Glomerular visceral epithelial cell (primary cell): ENCODE measurements around the gene GLB1L2.

Experiments used
- DNase-seq: peaks from one replicate; pipeline ENCODE4 v3.0.0-alpha.2; 2016; ENCODE audit errors: extremely low spot score

GLB1L2 gene

DNA sequence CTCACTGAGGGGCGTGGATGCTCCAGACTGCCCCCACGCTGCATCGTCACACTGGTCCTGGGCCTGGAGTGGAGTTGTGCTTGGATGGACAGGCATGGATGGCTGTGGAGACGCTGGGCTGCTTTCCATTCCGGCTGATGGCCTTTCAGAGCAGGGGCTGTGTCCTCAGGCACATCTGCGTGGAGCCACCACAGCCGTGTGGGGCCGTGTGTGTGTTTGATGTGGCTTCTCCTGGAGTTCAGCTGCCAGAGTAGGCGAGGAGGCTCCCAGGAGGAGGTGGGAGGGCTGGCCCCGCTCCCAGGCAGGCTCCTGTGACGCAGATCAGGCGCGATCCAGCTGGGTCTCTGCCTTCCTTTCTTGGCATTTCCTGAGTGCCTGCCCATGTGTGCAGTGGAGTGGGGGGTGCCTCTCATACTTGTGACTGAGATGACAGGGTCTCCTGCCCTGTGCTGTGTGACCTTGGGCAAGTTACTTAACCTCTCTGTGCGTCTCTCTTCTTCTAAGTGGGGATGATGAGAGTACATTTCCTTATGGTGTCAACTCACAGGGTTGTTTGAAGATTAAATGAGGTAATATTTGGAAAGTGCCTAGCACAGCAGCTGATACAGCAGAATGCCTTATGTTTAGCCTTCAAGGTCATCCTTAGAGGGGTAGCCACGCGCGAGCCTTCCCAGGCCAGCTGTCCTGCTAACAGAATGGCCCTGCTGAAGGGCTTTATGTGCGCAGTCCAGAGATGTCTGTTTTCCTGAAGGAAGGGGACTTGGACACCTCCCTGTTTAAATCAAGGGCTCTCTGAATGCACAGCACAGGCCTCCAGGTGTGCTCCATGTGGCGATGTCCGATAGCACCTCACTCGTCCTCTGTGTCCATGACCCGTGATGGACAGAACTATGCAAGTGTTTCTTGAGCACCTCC lies 33.5 kb downstream of the GLB1L2 start:
- DNase-seq: no peak

DNA sequence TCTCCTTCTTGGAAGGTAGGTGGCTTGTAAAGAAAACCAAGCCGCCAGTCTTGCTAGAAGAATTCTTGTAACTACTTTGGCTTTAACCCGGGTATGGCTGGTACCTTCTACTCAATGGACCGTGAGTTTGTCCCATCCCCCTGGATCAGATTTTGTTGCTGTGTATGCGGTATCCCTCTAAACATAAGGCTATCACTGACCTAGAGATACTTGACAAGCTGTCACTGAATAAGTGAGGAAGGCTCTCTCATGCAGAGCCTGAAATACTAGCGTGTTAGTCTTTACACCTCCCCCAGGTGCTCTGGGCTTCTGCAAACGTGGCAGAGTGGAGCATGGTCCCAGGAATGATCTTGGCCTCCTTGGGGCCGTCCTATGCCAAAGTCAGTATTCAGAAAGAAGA lies 34.5 kb downstream of the GLB1L2 start:
- no peak for DNase-seq

DNA sequence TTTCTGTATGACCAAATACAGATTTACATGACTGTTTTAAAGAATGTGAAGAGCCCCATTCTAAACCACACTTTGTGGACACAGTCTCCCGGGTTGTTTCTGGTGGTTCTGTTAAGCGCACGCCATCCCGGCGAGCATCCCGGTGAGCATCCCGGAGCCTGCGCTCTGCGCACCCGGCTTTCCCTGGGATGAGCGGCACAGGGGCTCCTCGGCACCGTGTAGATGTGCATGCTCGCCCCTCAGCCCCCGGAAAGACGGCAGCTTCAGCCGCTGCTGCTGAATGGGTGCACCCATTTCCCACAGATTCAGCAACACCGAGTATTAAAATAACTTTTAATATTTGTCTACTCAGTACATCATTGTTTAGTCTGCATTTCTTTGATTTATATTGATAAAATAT lies 36.0 kb downstream of the GLB1L2 start:
- DNase-seq: no peak

DNA sequence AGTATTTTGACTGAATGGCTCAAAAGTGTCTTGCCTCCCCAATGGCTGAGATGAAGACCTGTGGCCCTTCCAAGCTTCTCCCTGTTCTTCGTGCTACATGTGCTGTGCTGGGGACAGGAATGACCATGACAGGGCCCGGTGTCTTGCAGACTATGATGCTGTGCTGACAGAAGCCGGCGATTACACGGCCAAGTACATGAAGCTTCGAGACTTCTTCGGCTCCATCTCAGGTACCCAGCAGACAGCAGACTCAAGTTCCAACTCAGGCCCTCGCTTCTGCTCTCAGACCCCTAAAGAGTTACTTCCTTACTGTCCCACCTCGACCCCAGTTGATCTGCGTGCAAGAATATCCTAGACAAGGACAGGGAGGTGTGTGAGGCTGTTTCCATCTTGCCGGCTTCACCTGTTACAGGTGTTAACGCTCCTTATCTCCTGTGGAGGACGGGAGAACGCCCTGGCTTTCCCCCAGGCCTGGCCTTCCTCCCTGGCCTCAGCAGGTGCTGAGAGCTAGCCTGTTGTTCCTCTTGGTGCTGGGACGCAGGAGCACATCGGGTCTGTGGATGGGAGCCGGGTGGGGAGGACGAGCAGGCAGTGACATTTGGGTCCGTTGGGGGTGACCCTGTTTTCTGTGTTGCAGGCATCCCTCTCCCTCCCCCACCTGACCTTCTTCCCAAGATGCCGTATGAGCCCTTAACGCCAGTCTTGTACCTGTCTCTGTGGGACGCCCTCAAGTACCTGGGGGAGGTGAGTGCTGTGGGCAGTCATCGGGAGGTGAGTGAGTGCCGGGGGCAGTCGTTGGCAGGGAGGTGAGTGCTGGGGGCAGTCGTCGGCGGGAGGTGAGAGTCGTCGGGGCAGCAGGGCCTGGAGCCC lies 38.1 kb downstream of the GLB1L2 start:
- no peak for DNase-seq

DNA sequence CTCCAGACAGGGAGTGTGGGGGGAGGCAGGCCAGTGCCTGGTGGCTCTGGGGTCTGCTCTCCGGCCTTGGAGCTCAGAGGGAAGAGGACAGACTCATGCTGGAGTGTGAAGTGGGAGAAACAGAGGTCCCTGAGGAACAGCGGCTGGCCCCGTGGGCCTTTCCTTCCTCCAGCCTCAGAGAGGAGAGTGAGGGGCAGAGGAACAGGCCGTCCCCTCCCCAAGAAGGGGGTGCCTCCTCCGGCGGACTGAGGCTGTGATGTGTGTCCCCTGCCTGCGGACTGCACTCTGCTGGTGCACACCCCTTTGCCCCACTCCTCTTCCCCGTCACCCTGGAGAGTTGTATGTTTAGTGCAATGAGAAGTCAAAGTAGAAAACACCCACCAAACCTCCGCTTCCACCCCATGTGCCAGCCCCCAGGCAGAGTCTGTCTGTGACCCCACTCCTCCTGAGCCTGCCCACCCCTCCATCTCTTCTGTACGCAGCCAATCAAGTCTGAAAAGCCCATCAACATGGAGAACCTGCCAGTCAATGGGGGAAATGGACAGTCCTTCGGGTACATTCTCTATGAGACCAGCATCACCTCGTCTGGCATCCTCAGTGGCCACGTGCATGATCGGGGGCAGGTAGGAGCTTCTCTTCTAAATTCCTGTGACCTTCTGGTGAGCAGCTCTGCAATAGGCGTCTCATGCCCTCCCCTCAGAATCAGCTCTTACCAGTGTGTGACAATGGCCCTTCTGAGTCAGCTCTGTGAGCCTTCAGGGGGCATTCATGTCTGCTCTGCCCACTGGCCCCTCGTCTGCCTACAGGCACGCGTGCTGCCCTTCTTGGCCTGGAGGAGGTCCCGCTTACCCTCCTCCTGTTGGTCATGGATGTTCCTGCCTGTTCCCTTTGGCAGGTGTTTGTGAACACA lies 39.0 kb downstream of the GLB1L2 start:
- no peak for DNase-seq

DNA sequence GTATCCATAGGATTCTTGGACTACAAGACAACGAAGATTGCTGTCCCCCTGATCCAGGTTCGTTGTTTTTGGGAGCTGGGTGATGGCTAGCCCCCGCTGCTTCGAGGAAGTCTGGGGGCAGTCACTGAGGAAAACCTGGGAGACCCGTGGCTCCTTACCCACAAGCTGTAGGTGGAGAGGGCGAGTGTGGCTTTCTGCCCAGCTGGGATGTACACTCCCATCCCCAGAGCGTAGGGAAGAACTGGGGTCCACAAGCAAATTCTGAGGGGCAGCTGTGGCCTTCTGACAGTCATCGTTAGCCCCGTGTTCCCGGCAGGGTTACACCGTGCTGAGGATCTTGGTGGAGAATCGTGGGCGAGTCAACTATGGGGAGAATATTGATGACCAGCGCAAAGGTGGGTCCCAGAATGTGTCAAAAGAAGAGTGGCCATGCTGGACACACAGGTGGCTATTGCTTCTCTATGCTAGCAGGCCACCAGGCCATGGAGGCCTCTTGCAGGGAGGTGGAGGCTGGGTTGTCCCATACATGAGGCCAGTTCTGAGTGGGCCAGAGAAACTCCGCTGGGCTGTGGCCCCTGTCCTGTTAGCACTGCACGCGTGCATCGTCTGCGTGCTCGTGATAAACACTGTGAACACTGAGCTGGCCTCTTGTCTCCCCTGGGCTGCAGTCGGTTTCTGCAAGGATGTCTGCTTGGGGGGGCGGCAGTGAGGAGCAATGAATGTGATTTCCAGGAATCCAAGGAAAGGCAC lies 39.8 kb downstream of the GLB1L2 start:
- no peak for DNase-seq

DNA sequence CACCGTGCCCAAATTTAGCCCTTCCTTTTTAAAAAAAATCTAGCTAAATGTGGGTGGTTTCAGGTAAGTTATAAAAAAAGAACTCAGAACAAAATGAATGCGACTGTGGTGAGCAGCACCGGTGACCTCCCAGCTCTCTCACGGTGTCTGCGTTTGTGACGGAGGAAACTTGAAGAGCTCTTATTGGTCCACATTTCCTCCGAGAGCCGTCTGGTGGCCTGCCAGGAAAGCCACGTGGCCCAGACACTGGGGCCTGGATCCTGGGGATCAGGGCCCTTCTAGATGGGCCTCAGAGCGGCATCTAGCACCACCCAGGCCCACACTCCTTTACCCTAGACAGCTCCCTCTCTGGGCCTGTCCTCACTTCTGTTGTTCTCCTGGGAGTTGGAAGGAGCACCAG lies 40.7 kb downstream of the GLB1L2 start:
- DNase-seq: no peak

DNA sequence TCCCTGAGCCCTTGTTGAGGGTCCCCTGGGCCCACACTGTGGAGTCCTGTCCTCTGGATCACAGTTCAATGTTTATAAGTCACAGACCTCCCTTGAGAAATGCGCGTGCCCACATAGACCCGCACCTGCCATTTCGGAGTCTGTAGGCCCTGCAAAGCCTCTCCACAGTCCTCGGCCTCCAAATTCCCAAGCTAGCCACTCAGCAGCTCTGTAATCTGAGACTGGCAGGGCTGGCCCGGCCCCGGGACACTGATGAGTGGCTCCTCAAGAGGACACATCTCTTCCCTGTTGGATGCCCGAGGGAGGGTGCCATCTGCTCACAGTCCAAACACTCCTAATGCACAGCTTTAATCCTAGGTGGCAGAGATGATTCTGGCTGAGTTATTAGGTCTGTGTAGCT lies 41.2 kb downstream of the GLB1L2 start:
- no peak for DNase-seq

DNA sequence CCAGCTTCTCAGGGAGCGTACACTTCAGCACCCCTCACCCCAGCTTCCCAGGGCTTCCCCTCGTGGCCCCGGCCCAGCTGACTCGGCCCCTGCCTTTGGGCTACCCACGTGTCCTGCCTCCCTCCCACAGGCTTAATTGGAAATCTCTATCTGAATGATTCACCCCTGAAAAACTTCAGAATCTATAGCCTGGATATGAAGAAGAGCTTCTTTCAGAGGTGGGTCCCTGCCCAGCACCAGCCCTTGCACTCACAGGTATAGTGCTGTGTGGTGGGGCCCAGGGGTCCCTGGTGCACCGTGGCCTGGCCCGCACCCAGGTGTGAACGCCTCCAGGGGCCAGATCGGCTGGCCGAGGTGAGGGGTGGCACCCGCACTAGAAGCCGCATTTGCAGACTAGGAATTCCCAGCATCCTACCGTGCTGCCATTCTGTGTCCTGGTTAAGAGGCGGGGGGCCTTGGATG lies 41.8 kb downstream of the GLB1L2 start:
- DNase-seq: no peak

DNA sequence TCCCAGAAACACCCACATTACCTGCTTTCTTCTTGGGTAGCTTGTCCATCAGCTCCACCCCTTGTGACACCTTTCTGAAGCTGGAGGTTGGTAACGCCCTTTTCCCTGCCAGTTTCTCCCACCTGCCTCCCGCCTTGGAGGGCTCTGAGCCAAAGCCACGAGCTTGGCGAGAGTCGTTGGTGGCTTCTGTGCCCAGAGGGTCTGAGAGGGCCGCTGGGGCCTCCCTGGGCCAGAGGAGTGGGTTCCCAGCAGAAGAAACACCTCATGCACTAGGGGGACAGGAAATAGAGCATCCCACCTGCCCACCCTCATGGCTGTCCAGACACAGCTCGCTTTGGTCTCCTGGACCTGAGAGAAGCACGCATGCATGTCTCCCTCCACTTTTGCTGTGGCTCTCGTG lies 42.4 kb downstream of the GLB1L2 start:
- no peak for DNase-seq

DNA sequence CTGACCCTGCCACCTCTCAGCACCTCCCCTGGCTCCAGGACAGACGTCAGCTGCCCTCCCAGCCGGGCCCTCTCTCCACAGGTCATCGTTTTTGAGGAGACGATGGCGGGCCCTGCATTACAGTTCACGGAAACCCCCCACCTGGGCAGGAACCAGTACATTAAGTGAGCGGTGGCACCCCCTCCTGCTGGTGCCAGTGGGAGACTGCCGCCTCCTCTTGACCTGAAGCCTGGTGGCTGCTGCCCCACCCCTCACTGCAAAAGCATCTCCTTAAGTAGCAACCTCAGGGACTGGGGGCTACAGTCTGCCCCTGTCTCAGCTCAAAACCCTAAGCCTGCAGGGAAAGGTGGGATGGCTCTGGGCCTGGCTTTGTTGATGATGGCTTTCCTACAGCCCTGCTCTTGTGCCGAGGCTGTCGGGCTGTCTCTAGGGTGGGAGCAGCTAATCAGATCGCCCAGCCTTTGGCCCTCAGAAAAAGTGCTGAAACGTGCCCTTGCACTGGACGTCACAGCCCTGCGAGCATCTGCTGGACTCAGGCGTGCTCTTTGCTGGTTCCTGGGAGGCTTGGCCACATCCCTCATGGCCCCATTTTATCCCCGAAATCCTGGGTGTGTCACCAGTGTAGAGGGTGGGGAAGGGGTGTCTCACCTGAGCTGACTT lies 43.2 kb downstream of the GLB1L2 start:
- no peak for DNase-seq

DNA sequence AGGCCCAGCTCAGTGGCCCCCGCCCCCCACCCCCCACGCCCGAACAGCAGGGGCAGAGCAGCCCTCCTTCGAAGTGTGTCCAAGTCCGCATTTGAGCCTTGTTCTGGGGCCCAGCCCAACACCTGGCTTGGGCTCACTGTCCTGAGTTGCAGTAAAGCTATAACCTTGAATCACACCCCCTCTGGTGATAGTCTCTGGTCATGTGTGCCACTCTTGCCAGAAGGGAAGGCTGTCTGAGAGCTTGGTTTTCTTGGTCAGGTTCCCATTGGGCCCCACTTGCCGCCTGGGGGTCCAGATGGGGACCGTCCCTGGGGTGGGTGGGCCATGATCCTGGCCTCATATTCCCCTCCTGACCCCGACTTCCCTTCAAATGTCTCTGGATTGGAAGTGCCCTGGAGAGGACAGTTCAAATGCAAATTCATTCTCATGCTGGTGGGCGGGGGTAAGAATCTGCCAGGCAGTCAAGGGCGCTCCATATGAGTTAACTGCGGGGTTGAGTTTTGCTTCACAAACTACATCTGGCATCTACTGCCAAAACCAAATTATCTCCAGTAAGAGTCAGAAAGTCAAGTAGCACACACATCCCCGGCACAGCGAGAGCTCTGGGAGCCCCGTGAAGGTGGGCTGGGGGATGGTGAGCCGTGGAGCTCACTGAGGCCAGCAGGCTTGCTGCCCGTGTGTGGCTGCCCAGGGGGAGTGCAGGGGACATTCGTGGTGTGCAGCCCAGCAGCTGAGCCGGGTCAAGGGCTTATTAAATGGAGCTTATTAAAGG lies 44.5 kb downstream of the GLB1L2 start:
- no peak for DNase-seq

DNA sequence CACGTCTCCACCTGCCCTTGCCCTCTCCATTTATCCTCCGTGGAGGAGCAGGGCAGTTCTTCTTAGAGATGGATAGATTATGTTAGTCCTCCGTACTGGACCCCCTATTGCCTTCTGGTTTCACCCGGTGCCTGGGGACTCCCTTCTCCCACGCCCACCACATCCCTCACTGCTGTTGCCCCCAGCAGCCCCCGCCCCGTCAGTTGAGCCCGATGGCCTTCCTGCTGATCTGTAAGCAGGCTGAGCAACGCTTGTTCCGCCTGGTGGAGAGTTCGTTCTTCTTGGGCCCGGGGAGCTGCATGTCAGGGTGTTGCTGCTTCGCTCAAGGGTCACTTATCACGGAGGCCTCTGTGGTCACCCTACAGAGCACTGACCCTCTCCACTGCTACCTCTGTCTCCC lies 46.1 kb downstream of the GLB1L2 start:
- no peak for DNase-seq

DNA sequence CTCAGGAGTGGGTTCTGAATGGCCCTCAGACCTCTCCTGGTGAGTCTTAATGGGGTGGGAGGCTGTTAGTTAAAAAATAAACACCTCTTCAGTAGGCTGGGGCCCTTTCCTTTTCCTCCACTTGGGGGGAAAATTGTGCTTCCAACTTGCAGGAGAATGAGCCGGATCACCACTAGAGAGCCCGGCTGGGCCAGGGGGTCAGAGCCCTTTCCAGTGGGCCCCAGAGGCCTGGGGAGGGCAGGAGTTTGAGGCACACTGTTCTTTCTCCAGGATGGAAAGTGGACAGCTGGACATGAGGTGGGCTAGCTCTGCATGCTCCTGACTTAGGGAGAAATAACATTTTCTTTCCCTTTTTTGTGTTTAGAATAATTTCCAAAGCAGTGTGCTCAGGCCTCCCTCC lies 47.5 kb downstream of the GLB1L2 start:
- DNase-seq: no peak

DNA sequence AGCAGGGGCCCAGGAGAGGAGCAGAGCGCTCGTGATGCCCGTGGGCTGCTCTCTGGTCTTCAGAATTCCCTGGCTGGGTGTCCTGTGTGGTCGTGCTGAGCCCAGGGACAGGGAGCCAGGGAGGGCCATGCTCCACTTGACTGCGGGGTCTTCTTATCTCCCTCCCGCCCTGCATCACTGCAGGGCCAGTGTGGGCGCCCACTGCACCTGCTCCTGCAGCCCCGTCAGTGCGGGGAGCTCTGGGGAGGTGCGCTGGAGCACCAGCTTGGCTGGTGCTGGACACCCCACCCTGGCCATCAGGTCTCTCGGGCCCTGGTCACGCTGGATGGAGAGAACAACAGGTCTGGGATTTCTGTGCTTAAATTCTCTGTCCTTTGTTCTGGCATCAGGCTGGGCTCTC lies 48.4 kb downstream of the GLB1L2 start:
- DNase-seq: no peak

DNA sequence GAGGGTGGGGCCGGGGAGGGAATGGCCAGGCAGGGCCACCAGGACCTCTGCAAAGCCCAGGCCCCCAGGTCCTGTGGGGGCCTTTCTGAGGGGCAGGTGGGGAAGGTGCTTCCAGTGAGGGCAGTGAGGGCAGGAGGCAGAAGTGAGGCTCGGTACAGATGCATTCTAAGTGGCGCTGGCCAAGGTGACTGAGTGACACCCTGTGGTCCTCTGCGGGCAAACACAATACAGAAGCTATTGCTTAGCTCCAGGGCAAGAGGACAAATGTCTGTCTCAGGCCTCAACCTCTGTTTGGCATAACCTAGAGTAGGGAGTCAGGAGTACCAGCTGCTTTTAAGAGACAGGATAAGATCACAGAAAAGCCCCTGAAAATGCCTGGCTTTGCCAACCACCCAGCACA lies 49.0 kb downstream of the GLB1L2 start:
- no peak for DNase-seq

DNA sequence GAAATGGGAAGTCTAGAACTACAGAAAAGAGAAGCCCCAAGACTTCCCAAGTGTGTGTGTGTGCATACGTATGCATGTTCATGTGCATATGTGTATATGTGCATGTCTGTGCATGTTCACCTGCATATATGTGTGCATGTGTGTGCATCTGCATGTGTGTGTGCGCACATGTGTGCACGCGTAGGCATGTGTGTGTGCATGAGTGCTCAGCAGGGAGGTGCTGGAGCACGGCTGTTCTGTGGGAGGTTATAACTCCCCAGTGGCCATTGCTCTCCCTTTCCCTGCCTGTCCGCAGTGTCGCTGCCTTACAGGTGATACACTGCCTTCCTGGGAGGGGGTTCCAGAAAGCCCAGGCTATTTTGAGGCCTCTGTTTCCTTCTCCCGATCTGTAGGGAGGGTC lies 50.5 kb downstream of the GLB1L2 start:
- no peak for DNase-seq

DNA sequence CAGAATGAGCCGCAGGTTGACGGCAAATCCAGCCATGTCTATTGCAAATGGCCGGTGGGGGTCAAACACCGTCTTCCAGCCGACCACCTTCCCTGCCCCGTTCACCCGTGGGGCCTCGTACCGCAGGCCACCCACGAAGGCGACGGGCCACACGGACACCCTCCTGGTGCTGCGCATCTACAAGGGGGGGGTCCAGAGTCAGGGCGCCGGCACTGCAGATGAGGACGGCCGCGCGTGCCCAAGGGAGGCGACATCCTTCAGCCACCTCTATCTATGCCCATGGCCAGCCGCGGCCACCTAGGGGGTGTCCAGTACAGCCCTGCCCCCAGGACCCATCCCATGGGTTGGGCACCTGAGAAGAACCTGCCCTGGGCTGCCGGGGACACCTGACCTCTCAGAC lies 51.0 kb downstream of the GLB1L2 start:
- no peak for DNase-seq

DNA sequence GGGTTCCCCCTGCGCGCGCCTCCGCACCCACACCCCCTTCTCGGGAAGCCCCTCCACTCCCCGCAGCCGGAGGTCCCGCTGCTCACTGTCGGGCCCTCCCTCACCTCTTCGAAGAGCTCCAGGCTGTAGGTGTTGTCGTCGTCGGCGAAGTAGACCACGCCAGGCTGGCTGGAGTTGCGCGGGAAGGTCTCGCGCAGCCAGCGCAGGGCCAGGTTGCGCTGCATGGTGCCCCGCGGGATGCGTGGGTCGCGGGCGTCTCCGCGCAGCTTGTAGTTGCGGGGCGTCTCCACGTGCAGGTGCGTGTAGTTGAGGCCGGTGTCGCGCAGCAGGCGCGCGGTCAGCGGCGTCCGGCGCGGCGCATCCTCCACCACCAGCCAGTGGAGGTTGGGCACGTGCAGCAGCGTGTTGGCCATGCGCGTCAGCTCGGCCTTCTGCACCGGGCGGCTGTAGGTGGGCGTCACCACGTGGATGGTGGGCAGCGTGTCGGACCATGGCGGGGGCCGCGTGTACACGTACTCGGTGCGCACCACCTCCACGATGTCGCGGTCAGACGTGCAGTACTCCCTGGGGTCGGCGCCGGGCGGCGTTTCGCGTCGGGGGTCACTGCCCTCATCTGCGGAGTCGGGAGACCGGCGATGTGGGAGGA lies 51.9 kb downstream of the GLB1L2 start:
- no peak for DNase-seq
